ENCODE measurements around the gene CENPB.

The CENPB gene

DNA sequence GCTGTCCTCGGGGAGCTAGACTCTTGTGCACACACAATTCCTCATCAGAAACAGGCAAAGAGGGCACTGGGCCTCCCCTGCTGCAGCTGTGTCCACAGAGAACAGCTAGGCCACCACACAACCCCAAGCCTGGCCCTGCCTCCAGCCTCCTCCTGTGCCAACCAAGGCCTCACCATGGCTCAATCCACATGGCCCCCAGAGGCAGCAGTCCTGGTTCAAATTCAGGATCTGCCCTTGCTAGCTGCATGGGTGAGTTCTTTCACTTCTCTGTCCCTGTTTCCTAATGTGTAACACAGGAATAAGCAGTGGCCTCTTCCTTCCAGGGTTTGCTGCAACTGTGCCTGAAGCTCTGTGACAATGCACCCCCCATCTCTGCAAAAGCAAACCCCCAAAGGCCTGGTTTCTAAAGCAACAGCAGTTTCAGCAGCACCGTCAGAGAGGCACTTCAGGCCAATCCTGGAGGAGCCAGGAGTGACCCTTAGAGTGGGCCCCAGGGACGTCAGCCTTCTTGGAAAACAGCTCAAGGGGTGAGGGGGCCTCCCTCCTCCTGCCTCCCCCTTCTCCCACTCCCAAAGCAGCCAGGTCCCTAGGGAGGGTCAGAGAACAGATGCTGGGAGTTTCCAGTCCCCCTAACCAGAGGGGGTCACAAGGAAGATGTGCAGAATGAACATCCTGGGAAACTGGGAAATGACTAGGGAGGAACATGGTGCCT is 21.2 kb downstream of the CENPB start:
- no peak for DNase-seq

DNA sequence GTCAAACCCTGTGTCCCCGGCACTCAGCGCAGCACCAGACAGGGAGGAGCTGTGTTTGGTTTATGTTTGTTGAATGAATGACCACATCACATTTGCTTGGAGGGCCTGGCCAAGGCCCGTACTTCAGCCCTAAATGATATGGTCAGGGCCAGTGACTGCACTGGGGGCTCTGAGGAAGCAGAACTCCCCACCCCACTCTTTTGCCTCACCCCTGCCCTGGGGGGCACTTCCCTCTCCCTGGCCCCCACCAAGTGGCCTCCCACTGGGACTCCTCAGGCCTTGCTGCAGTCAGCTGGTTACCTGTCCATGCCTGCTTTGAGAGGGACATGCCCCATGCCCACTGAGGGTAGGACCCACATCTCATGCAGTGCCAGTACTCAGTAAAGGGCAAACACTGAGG is 21.9 kb downstream of the CENPB start:
- DNase-seq, result no peak

DNA sequence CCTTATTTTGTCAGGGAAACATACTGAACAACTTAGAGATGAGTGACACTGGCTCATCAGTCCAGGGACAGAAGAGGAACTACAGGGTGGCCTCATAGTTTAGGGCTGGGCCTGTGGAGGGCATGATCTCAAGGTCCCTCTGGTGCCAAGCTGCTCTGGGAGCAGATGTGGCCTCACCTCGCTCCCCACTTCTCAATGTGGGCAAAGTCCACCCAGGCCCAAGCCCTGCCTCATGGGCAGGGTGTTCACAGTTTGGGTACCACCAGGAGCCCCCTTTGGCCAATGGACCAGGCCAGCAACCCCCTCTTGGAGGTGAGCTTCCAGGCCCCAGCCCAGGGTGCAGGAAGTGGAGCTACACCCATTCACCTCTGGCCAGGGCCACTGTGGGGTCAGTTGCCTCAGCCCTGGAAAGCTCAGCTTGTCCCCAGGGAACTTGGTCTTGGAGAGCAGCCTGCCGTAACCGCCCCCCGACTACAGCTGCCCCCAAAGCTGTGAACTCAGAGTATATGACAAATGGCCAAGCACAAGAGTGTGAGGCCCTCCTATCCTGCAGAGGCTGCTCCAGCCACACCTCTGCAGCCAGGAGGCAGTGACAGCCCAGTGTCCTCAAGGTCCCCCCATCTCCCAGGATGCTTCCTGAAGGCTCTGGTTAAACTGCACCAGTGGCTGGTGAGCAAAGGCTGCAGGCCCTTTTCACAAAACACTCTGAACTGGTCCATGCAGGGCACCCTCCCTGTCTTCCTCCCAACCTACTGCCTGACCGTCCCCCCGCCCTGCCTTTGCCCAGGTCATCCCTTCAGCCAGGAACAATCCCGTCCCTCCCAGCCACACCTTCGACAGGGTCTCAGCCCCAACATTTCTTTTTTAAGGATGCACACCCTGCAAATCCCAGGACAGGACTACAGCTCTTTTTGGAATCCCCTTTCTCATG is 22.6 kb downstream of the CENPB start:
- peak in 1 of 2 donors; percentile 30 for DNase-seq

DNA sequence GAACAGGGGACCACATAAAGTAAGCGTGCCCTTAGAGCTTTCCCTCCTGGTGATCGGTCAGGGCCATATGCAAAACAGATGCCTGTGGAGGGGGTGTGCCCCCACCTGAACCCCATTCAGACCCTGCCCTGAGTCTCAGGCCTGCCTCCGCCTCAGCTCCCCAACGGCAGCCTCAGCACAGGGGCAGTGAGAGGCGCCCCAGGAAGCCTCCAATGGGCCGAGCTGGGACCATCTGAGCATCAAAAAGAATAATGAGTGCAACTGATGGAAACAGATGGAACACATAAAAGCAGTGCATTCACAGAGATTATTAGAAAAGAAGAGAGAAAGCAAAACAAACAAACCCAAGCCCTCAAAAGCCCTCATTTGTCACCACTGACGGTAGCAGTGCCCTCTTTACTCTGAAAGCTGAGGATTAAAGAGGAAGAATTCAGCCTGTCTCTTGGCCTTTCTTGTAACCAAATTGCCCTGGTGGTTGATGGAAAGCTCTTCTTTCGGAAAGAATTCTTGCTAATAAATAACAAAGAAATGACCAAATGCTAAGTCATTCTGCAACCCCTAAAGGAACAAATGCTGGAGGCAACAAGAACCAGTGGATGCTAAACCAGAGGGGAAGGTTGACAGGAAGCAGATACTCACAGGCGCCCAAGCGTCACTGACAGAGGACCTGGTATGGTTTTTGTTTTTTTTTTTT is 25.7 kb downstream of the CENPB start:
- no peak for DNase-seq

DNA sequence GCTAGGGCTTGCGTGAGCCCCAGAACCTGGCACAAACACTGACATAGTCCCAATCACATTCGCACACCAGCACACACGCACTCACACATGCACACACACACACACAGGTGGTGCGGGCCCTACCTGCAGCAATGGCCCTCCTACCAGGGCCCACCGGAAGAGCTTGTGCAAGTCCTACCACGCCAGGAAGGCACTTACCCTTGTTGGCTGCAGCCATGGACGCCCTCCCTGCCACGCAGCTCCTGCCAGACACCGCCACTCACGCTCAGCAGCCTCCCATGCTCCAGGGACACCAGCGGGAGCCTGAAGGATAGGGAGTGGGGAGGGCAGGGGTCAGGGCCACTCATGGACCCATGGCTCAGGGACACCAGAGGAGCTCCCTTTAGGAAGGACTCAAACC is 26.7 kb downstream of the CENPB start:
- no peak for DNase-seq

DNA sequence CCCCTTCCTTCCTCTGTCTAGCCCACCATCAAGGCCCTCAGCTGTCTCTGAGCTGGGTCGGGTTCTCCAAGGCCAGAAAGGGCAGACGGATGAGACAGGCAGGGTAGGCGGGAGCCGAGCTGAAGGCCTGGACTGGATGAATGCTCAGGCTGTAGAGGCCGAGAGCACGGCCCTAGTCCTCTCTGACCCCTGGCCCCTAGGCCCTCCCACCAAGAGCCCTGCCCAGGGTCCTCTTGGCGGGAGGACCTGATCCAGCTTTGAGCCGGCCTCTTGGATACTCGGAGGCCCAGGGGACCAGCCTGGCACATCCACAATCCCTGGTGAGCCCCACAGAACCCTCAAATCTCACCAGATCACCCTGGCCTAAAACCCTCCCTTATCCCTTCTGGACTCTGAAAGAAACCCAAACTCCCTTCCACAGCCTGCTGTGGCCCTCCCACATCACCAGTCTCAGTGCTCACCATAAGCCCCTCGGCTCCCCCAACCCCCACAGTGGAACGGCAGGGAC is 27.2 kb downstream of the CENPB start:
- no peak for DNase-seq

DNA sequence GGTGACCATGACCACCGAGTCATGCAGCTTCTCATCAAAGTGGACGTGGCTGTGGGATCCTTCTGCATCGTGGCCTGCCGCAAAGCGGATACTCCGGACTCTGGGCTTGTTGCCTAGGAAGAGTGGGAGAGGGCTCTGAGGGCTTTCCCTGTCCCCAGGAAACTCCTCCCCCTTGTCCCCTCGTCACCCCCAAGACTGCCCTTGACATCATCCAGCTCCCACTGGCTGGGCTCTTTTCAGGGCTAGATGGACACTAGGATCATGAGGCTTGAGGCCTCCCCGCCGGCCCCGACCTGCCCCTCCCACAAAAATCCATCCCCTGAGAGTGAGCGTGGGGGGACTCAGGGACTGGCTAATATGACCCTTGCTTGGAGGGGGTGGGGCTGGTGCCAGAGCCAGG is 28.0 kb downstream of the CENPB start:
- no peak for DNase-seq

DNA sequence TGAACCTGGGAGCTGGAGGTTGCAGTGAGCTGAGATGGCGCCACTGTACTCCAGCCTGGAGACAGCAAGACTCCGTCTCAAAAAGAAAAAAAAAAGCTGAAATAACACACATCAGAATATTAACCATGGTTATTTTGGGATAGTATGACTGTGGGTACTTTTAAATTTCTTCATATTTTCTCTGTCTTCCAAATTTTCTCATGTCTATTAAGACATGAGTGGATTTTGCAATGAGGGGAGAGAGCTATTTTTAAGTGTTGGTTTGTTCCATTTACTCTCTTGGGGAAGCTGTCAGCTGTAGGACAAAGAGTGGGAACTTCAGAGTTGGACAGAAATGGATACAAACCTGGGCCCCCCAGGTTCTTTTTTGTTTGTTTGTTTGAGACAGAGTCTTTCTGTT is 29.3 kb downstream of the CENPB start:
- DNase-seq, result no peak

DNA sequence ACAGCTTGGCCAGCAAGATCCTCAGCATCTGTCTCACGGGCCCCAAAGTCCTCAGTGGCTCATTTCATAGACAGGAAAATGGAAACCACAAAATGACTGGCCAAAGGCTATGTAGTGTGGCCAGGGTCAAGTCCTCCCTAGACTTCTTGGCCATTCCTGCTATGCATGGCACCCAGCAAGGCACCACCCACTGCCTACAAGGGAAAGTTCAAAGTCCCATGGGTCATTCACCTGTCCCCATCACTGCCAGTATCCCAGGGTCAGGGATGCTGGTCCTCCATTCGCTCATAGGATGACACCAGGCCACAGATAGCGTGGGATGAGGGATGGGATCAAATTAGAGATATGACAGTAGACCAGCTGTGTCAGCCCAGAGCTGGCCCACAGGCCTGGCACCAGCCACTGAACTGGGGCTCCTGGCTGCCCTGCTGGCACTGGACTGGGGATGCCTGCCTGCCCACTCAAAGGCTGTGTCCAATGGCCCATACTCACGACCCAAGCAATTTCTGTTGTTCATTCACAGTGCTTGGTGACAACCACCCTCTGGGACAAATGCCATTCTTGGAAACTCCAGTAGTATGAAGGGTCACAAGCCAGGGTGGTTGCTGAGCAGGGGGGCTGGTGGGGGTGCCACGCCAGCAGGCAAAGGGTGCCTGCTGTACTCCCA is 30.6 kb downstream of the CENPB start:
- no peak for DNase-seq

DNA sequence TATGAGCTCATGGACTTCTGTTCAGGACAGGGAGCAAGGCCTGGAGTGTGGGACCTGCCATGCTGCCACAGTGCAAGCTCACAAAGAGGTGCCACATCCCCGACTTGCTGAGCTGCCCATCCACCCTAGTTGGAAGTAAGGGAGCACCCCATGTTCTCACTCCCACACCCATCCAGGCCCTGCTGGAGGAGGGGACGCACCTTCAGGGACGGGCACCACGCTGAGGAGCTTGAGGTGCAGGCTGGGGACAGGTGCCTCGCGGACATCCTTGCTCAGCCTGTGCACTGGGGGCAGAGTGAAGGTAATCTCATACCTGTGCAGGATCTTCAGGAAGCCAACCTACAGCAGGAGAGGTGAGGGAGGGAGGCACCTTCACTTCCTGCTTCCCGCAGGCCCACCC is 31.3 kb downstream of the CENPB start:
- DNase-seq, result no peak

DNA sequence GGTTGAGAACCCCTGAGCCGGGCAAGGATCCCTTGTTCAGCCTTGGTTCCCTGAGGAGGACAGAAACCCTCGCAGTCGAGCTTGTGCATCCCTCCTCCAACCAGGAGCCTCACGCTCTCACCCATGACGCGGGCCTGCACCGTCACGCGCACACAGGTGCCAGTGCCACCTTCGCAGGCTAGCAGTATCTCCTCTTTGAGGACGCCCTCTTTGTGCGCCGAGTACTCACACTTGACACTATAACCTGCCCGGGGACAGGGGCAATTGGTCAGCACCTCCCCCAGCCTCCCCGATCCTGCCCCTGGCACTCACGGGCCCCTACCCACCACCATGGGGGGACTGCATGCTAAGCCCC is 32.3 kb downstream of the CENPB start:
- DNase-seq, result no peak

DNA sequence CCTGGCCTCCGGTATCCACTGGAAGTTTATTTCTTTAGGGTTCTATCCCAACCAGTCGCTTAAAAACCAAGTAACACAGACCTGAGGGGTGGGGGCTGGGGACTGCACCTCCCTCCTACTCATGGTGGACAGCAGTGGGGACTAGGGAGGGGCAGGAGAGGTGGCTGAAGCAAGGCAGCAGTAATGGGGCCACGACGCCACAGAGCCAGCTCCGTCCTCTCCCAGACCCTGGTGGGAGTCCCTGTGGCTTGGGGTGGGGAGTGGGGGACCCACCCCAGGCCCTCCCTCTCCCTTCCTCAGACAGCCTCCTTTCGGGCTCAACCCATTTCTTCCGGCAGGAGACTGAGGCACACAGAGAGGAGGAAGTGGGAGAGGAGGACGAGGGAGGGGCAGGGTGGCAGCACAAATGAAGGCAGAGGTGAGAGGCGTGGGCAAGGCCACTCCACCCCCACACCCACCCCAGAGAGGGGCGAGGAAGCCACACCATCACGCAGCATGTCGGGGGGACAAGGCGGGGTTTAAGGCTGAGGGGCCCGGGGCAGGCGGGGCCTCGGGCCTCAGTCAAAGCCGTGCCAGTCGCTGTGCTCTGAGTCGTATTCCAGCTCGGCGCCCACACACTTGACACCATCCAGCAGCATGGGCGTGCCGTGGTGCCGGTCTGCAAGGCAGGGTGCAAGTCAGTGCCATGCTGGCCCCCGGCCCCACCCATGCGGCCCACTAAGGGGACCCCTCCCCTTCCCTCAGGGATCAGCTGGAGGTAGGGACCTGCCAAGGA is 32.9 kb downstream of the CENPB start:
- no peak for DNase-seq

DNA sequence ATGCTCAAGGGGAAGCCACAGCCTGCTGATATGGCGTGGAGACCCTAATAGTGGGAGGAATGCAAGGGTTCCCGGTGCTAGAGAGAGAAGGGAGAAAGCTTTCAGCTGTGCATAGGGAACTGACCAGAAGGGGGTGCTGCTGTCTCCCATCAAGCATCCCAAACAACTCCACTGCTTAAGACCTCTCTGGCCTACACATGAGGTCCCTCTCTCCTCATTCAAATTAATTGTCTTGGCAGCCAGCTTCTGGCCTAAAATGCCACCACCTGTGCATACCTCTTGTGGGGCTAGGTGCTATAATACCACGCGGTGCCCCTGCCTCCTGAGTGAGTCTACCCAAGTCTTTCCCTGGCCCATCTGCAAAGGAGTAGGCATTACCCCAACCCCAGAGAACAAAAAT is 33.4 kb downstream of the CENPB start:
- peak; percentile 66 to 70 for DNase-seq

DNA sequence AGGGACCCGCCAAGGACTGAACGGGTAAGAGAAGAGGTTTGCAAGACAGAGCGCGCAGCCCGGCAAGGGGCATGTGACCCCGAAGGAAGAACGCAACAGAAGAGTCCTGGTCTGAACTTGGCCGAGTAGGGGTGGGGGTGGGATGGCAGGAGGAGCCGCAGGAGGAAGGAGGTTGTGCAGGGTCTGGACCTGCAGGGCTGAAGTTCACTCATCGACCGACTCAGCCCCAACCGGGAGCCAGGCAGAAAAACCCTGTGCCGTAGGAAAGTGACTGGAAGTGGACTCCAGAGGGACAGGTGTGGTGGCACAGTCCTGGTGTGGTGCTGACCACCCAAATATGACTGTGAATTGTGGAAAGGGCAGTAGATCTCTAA is 34.2 kb downstream of the CENPB start:
- no peak for DNase-seq

DNA sequence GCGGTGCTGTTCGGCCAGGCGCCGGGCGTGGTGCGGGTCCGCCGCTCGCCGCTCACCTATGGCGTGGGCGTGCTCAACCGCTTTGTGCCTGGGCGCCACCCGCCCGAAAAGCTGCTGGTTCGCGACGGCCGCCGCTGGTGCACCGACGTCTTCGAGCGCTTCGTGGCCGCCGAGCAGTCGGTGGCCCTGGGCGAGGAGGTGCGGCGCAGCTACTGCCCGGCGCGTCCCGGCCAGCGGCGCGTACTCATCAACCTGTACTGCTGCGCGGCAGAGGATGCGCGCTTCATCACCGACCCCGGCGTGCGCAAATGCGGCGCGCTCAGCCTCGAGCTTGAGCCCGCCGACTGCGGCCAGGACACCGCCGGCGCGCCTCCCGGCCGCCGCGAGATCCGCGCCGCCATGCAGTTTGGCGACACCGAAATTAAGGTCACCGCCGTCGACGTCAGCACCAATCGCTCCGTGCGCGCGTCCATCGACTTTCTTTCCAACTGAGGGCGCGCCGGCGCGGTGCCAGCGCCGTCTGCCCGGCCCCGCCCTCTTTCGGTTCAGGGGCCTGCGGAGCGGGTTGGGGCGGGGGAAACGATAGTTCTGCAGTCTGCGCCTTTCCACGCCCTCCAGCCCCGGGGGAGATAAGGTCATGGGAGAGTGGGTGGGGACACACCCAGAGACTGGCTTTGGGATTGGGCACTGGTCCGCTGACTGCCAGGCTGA is 34.7 kb downstream of the CENPB start:
- peak; percentile 65 to 71 for DNase-seq

DNA sequence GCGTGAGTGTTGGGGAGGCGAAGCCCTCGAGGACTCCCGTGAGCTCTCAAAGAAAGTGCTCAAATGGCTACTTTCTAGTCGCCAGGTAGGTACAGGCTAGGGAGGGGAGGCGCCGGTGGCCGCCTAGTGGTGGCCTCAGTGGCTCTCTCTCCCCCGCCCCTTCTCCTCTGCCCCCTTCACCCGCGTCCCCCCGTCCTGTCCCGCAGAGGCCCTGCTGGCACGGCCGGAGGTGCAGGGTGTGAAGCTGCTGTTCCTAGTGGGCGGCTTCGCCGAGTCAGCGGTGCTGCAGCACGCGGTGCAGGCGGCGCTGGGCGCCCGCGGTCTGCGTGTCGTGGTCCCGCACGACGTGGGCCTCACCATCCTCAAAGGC is 35.2 kb downstream of the CENPB start:
- no peak for DNase-seq

DNA sequence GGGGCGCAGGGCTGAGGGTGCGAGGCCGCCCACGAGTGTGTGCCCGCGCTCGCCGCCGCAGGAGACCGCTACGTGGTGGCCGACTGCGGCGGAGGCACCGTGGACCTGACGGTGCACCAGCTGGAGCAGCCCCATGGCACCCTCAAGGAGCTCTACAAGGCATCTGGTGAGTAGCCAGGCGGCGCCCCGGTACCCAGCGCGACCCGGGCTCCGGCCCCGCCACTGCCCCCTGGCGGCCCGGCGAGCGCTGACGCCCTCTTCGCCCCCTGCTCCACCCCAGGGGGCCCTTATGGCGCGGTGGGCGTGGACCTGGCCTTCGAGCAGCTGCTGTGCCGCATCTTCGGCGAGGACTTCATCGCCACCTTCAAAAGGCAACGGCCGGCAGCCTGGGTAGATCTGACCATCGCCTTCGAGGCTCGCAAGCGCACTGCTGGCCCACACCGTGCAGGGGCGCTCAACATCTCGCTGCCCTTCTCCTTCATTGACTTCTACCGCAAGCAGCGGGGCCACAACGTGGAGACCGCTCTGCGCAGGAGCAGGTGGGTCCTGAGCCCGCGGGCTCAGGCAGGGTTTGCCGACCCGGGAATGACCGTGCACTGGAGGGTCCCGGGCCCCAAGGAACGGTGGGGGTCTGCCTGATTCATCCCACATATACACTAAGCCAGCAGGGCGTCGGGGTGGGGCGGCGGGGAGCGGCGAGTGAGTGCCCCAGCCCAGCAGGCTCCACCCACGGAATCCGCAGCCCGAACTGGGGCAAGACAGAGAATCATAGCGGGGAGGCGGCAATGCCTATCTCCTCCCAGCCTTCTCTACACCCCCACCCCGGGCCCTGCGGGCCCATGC is 36.6 kb downstream of the CENPB start:
- peak; percentile 25 to 37 for DNase-seq

DNA sequence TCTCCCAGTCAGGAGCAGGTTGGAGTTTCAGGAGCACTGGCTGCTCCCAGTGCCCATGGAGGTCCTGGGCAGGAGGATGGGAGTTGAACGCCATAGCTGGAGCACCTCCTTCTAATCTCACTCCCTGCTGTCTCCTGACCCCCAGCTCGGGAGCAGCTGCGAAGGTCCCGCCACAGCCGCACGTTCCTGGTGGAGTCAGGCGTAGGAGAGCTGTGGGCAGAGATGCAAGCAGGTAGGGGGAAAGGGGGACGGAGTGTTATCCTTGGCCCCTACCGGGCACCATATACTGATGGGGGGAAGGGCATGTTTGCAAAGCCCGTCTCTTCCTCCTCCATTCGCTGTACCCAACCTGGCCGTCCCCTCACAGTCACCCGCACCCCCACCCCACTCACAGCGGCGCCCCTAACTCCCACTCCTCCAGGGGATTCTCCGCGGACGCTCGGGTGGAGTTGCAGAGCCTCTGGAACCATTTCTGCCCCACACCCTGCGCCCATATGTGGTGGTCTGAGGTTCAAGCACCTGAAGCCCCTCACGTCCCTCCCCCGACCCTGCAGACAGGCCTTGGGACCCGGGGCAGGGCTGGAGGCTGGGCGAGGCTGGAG is 37.4 kb downstream of the CENPB start:
- no peak for DNase-seq

DNA sequence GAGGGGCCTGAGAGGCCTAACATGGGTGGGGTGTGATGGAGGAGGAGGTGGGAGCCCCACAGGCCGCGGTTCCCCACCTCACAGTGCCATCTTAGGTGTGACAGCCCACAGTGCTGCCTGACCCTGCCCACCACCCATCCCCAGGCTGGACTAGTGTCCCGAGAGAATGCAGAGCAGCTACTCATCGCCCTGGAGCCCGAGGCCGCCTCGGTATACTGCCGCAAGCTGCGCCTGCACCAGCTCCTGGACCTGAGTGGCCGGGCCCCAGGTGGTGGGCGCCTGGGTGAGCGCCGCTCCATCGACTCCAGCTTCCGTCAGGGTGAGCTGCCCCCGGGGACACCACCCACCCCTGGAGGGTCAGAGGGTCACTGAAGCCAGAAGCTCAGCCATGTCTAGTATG is 38.5 kb downstream of the CENPB start:
- DNase-seq, result no peak

DNA sequence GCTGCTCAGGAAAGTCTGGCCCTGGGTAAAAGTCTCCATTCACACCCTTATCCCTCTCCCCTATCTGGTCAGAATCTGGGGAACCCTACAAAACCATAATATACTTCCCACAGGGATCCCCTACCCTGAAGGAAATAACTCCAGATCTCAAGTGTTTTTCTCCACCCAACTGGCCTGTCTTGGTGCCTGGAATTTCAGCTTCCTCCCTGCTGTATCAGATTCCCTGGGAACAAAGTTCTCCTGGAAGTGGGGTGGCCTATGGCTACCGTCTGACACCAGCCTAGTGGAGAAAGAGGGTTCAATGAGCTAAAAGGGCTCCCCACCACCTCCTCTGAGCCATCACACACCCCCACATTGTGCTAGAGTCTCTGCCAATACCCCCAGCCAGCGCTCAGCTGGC is 39.1 kb downstream of the CENPB start:
- no peak for DNase-seq

Measured in CD4-positive, alpha-beta T cell treated with Interleukin-1 beta for 1 hour (primary cell).